CD4-positive, alpha-beta T cell treated with Interleukin-1 beta for 1 hour (primary cell): ENCODE data around the gene DCTN2.

Experiments used
- DNase-seq, 2 donors: peaks; one replicate each; pipeline ENCODE4 v3.0.0-alpha.2; 2020 to 2022

Gene DCTN2

GRCh38 chr12:57549203-57549908, 2.4 kb upstream of the DCTN2 start:
- no peak for DNase-seq

GRCh38 chr12:57548488-57548887, 1.5 kb upstream of the DCTN2 start:
- DNase-seq, result no peak

- DNase-seq, result no peak
These were observed 972 bp upstream of the DCTN2 start for GRCh38 chr12:57548013-57548315.

GRCh38 chr12:57547288-57548012, 458 bp upstream of the DCTN2 start:
- no peak for DNase-seq

- no peak for DNase-seq
These were observed 1.1 kb downstream of the DCTN2 start for GRCh38 chr12:57545809-57546437.

GRCh38 chr12:57543581-57543980, 3.4 kb downstream of the DCTN2 start:
- DNase-seq, result no peak

GRCh38 chr12:57541717-57542116, 5.3 kb downstream of the DCTN2 start:
- DNase-seq, result no peak

- DNase-seq, result no peak
These were observed 6.0 kb downstream of the DCTN2 start for GRCh38 chr12:57541001-57541400.

- no peak for DNase-seq
These were observed 7.7 kb downstream of the DCTN2 start for GRCh38 chr12:57539134-57539768.

- DNase-seq, result no peak
These were observed 10.4 kb downstream of the DCTN2 start for GRCh38 chr12:57536597-57536942.

- no peak for DNase-seq
These were observed 11.0 kb downstream of the DCTN2 start for GRCh38 chr12:57535764-57536596.

- DNase-seq, result no peak
These were observed 11.9 kb downstream of the DCTN2 start for GRCh38 chr12:57534991-57535543.

GRCh38 chr12:57534250-57534649, 12.7 kb downstream of the DCTN2 start:
- no peak for DNase-seq

- DNase-seq, result no peak
These were observed 13.9 kb downstream of the DCTN2 start for GRCh38 chr12:57533108-57533507.

- no peak for DNase-seq
These were observed 15.2 kb downstream of the DCTN2 start for GRCh38 chr12:57531836-57532235.

- DNase-seq, result no peak
These were observed 16.4 kb downstream of the DCTN2 start for GRCh38 chr12:57530396-57531142.

- no peak for DNase-seq
These were observed 17.2 kb downstream of the DCTN2 start for GRCh38 chr12:57529831-57530230.

GRCh38 chr12:57528831-57529555, 18.0 kb downstream of the DCTN2 start:
- DNase-seq, result no peak

- DNase-seq, result no peak
These were observed 18.8 kb downstream of the DCTN2 start for GRCh38 chr12:57528176-57528575.

- DNase-seq, result no peak
These were observed 19.8 kb downstream of the DCTN2 start for GRCh38 chr12:57527184-57527583.

GRCh38 chr12:57526477-57527126, 20.4 kb downstream of the DCTN2 start:
- no peak for DNase-seq
